ENCODE data around the gene LHX5.

DNA sequence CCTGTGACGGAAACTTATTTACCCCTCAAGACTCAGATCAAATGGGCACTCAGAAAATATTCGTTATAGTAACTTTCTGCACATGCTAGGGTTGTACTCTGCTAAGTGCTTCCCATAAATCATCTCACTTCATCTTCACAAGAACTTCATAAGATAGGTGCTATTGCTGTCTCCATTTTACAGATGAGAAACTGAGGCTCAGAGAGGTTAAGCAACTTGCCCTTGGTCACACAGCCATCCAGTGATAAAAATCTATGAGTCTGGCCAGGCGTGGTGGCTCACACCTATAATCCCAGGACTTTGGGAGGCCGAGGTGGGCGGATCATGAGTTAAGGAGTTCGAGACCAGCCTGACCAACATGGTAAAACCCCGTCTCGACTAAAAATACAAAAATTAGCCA, 33.2 kb upstream of the LHX5 start:
- TF ChIP-seq, protein P1, sequence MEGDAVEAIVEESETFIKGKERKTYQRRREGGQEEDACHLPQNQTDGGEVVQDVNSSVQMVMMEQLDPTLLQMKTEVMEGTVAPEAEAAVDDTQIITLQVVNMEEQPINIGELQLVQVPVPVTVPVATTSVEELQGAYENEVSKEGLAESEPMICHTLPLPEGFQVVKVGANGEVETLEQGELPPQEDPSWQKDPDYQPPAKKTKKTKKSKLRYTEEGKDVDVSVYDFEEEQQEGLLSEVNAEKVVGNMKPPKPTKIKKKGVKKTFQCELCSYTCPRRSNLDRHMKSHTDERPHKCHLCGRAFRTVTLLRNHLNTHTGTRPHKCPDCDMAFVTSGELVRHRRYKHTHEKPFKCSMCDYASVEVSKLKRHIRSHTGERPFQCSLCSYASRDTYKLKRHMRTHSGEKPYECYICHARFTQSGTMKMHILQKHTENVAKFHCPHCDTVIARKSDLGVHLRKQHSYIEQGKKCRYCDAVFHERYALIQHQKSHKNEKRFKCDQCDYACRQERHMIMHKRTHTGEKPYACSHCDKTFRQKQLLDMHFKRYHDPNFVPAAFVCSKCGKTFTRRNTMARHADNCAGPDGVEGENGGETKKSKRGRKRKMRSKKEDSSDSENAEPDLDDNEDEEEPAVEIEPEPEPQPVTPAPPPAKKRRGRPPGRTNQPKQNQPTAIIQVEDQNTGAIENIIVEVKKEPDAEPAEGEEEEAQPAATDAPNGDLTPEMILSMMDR (IDR thresholded peaks at IDR 0.05), result no peak
- TF ChIP-seq ZFX (IDR thresholded peaks at IDR 0.05; ENCODE audit: borderline replicate concordance), result no peak
